ENCODE measurements around the gene TRIM7. TPM values are rescaled to one million over a fixed set of nuclear protein-coding genes. Genes with fewer than 3 reads are reported as not detected.

TRIM7 gene
- total and polyA plus RNA-seq, 9 of the 15 experiments (the other 6 are each of a cell fraction or from before 2014, with no cell fraction given): 2.6 to 14.9 (median 8.9) TPM

- WGBS (ENCODE audit: insufficient coverage, low coverage, missing lambda C conversion rate): 4% methylated on average over 11 of the region's 11 CpGs
- peak; percentile 1 for ATAC-seq
- H4K20me1 ChIP-seq (replicated peaks; ENCODE audit: control insufficient read depth, insufficient read depth, low read length): no peaks in the 10 kb centered on the region
- no peaks in the 10 kb centered on the region for H3K79me2 ChIP-seq (ENCODE audit: control insufficient read depth, insufficient read depth, low read length)
- H3K27me3 ChIP-seq (ENCODE audit: control insufficient read depth in 2 of 2, insufficient read depth in 2 of 2, low read length in 2 of 2): no peaks in the 10 kb centered on the region
- H2AFZ ChIP-seq (ENCODE audit: low read depth, low read length): peak overlapping the region; percentile 99
- peaks cover 25 to 43% of the 10 kb centered on the region in 2 experiments; a peak in 4 of 5 replicates for H3K4me1 ChIP-seq (replicated peaks in 1 of 2; ENCODE audit: control insufficient read depth in 2 of 2, insufficient read depth in 2 of 2, low read length in 2 of 2)
- BruUV-seq (replicated peaks): no TSS peak
- peak overlapping the region; percentile 93 for H3K4me2 ChIP-seq (ENCODE audit: insufficient read depth, low read length)
- CTCF ChIA-PET (ENCODE audit: low intra/inter-chr PET ratio): interaction anchor here (0.6 kb wide), 1 partner anchor 39 kb away, joined by 3 read pairs; no protein-coding TSS in a partner anchor
- no peak for FAIRE-seq
- H3K36me3 ChIP-seq (ENCODE audit: control insufficient read depth, insufficient read depth, low read length): no peaks in the 10 kb centered on the region
- in situ Hi-C loops (cut with MboI): no loop called here
- DNase-seq (ENCODE audit: extremely low read depth in 1 of 4, low spot score in 3 of 4): no peak
- POLR2A ChIA-PET: interaction anchor here (0.6 to 2.9 kb wide), 9 partner anchors 10 to 370 kb away, joined by 3 to 25 read pairs (median 4); no protein-coding TSS in a partner anchor
- intact Hi-C loops (cut with micrococcal nuclease): loop anchor here (2.0 to 5.0 kb wide), 2 partner anchors 16 to 44 kb away; no protein-coding TSS in a partner anchor
- no peaks in the 10 kb centered on the region for H3K9me3 ChIP-seq (replicated peaks; ENCODE audit: control insufficient read depth, insufficient read depth, low read depth, low read length)
- peak overlapping the region; percentile 79 to 87 for H3K9ac ChIP-seq (ENCODE audit: insufficient read depth in 1 of 2, low read depth in 2 of 2, low read length in 2 of 2)
- H3K27ac ChIP-seq (ENCODE audit: extremely low read depth, low read depth, low read length): peak overlapping the region; percentile 75
- no peaks in the 10 kb centered on the region for H3K9me1 ChIP-seq (ENCODE audit: control insufficient read depth, insufficient read depth, low read length)
- peak overlapping the region; percentile 50 for H3K4me3 ChIP-seq
- TF ChIP-seq ZNF551 (CRISPR knock-in tag; IDR thresholded peaks at IDR 0.05) (no peak), GABPA (tag; conservative IDR thresholded peaks at IDR 0.05; ENCODE audit: low read depth) (no peak), HDAC3 (IDR thresholded peaks at IDR 0.05; ENCODE audit: borderline replicate concordance, partially characterized antibody) (no peak), ZNF639 (CRISPR knock-in tag; conservative IDR thresholded peaks at IDR 0.05 in 1 of 2, IDR thresholded peaks at IDR 0.05 in 1 of 2) (peak in 1 of 2 experiments; percentile 27; a peak in 1 of 4 replicates), SMC3 (conservative IDR thresholded peaks at IDR 0.05; ENCODE audit: insufficient read depth, low read depth, low read length) (no peak), ZNF592 (IDR thresholded peaks at IDR 0.05) (0 out of 2 replicates have a peak, but pooled peaks have one; percentile 37), SOX6 (IDR thresholded peaks at IDR 0.05) (peak; percentile 71), ETS2 (tag; IDR thresholded peaks at IDR 0.05; ENCODE audit: borderline replicate concordance, poor library complexity, severe bottlenecking) (no peak), FOXK1 (CRISPR knock-in tag; IDR thresholded peaks at IDR 0.05; ENCODE audit: borderline replicate concordance) (peak; percentile 48; the same call in 1 of the 2 replicates), ATF7 (IDR thresholded peaks at IDR 0.05) (no peak), IRF2 (CRISPR knock-in tag; IDR thresholded peaks at IDR 0.05) (no peak), MYNN (IDR thresholded peaks at IDR 0.05) (no peak), MYNN (CRISPR knock-in tag; IDR thresholded peaks at IDR 0.05) (no peak), ARNT (IDR thresholded peaks at IDR 0.05) (0 out of 4 replicates have a peak, but pooled peaks of 1 of the 2 experiments have one; percentile 23), ZNF766 (CRISPR knock-in tag; conservative IDR thresholded peaks at IDR 0.05) (0 out of 2 replicates have a peak, but pooled peaks have one; percentile 17), SPI1 (IDR thresholded peaks at IDR 0.05; ENCODE audit: borderline replicate concordance, low read depth, low read length) (peak; percentile 55), NFRKB (IDR thresholded peaks at IDR 0.05; ENCODE audit: low read depth) (0 out of 2 replicates have a peak, but pooled peaks have one; percentile 51)
Measured at GRCh38 chr5:181173027-181173419, 32.0 kb downstream of the TRIM7 start.
